Right kidney (tissue), 1 donor: ENCODE data around the gene MXD3.
A peak's percentile ranks its signal among the peaks of the same experiment; 100 is the strongest.

Source experiments
- DNase-seq: peaks from one replicate; pipeline ENCODE4 v3.0.0-alpha.2; 2016

The MXD3 gene

GRCh38 chr5:177303121-177303924 lies 8.4 kb downstream of the MXD3 start, which contains the start of the genes PRELID1 and RAB24:
Gene PRELID1 (plus strand): TSS chr5:177303799. CDS start chr5:177303986, 187 bp downstream.
Gene RAB24 (minus strand): TSS chr5:177303719. CDS start chr5:177303288, 431 bp downstream.
- peak; percentile 89 for DNase-seq

- no peak for DNase-seq
These were observed 9.2 kb downstream of the MXD3 start for GRCh38 chr5:177302354-177303110.

GRCh38 chr5:177301503-177302165 lies 10.1 kb downstream of the MXD3 start:
- DNase-seq: no peak

DNA sequence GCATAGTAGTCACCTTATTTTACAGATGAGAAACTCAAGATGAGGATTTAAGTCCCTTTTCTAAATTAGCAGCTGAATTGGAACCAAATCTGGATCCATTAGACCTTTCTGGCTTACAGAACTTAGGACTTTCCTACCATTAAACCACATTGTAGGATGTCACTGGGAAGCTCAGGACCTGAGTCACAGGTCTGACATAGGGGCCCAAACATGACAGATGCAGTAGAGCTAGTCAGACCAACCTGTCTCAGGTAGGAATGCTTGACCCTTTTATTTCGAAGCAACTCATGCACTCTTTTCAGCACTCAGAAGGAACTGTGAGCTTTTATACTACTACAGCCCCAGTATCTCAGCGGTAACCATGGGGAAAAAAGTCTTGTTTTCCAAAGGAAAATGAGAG lies 10.7 kb downstream of the MXD3 start:
- no peak for DNase-seq

DNA sequence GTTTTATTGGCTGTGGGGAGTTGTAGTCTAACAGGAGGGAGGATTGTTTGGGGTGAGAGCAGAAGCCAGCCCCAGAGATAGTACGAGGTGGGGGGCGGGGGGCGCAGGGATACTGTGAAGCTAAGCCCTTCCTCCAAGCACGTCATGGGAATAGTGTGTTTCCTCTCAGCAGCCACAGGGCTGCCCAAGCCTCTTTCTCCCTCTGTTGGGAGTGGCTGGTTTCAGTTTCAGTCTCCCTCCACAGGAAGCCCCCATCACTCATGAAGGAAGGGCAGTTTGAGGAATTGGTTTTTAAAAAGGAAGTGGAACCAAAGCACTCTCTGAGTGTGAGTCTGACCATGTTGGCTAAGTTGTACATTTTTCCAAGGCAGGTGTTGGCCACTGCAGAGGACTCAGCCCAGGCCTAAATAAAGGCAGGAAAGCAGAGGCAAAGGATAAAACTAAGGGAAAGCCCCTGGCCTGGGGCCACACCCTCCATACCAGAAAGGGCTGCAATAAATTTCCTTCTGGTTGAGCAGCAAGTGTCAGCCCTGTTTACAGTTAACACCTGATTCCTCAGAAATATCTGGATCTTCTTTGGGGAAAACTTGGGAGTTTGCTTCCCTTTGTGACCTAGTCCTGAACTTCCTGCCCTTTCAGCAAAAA lies 11.3 kb downstream of the MXD3 start:
- DNase-seq: no peak

DNA sequence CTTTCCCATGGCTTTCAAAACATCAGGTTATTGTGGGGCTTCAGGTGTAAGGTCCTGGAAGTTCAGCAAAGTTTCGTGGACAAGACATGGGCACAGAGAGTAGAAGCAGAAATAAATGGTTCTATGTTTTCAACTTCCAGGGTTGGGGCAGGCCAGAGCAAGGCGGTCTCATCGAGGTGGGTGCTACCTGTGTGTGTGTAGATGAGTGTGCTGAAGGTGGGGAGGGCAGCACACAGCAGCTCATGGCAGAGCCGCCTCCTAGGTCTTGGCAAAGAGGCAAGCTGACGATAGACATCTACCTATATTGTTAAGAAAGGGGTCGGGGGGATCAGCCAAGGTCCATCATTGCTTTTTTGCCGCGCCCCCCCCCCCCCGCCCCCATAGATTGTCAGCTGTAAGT lies 12.0 kb downstream of the MXD3 start:
- DNase-seq: no peak

GRCh38 chr5:177297922-177298321 lies 13.8 kb downstream of the MXD3 start:
- no peak for DNase-seq

GRCh38 chr5:177296581-177296980 lies 15.1 kb downstream of the MXD3 start:
- DNase-seq: no peak

GRCh38 chr5:177295924-177296323 lies 15.8 kb downstream of the MXD3 start:
- DNase-seq: no peak

DNA sequence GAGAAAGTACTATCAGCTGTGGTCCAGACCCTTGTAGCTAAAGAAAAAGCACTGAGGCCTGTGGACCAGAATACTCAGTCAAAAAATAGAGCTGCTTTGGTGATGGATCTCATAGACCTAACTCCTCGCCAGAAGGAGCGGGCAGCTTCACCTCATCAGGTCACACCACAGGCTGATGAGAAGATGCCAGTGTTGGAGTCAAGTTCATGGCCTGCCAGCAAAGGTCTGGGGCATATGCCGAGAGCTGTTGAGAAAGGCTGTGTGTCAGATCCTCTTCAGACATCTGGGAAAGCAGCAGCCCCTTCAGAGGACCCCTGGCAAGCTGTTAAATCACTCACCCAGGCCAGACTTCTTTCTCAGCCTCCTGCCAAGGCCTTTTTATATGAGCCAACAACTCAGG lies 17.1 kb downstream of the MXD3 start:
- DNase-seq: no peak

GRCh38 chr5:177293819-177294581 lies 17.7 kb downstream of the MXD3 start:
- DNase-seq: no peak

- no peak for DNase-seq
These were observed 20.0 kb downstream of the MXD3 start for GRCh38 chr5:177291735-177292134.

GRCh38 chr5:177290816-177291596 lies 20.7 kb downstream of the MXD3 start:
- no peak for DNase-seq

DNA sequence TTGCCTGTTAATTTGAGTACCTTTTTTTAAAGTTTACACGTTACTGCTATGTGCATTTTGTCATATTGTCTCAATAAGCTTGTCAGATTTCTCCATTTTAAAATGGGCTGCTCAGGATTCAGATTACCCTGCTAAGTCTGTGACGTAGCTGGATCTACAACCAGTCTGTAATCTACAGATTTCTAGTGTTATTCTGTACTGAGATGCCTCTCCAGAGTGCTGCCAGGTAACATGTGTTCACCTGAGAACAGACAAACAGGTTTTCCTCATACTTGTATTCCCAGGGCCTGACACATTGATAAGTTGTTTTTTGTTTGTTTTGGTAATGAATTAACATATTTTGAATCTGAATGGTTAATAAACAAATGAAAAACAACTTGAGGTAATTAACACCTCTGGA lies 23.5 kb downstream of the MXD3 start:
- no peak for DNase-seq

GRCh38 chr5:177276886-177277285 lies 34.8 kb downstream of the MXD3 start:
- no peak for DNase-seq

DNA sequence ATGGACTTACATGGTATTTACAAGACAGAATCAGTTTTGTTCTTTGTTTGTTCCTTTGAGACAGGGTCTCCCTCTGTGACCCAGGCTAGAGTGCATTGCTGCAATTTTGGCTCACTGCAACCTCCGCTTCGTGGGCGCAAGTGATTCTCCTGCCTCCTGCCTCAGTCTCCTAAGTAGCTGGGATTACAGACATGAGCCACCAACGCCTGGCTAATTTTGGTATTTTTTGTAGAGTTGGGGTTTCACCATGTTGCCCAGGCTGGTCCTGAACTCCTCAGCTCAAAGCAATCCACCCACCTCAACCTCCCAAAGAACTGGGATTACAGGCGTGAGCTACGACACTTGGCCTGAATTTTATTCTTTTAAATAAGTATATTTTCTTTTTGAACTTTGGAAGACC lies 35.8 kb downstream of the MXD3 start:
- DNase-seq: no peak

DNA sequence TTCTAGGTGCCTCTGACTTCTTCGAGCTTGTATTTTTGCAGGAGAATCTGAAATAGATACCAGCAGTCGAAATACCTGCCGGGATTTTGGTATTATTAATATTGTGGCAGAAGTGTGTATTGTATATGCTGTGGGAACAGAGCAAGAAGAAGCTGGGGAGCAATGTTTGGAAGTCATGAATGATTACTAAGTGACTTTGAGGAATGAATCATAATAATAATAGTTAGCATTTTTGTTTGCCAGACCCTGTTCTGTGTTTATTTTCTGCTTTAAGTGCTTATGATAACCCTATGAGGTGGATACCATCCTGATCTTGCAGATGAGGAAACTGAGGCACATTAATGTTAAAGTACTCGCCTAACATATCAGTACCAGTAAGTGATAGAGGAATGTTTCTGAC lies 40.6 kb downstream of the MXD3 start:
- no peak for DNase-seq

DNA sequence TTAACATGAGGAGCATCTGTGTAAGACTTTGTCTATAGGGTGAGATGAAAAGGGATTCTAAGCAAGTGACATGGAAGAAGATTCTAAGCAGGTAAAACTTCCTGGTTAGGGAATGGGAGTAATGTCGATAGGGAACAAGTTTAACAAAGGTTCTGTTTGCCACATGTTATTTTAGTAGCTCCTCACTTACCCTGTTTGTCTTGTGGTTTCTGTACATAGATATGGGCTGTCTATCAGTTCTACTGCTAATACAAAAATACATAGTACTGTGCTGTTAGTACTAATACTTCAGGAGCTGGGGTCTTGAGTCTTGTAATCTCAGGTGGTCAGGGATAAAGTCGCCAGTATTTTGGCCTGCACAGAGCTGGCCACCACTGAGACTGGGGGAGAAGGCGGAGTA lies 41.0 kb downstream of the MXD3 start:
- no peak for DNase-seq

GRCh38 chr5:177269976-177270375 lies 41.7 kb downstream of the MXD3 start:
- no peak for DNase-seq

- no peak for DNase-seq
These were observed 42.3 kb downstream of the MXD3 start for GRCh38 chr5:177269232-177269895.
